ENCODE results near the gene FBXO42. TPM values are rescaled to one million over a fixed set of nuclear protein-coding genes. Genes with fewer than 3 reads are reported as not detected.
"Not testable (repeated sequence)": the region's sequence is repeated elsewhere in the genome, so short reads cannot be mapped to it uniquely, and the experiment has no call there.

FBXO42 gene
- total and polyA plus RNA-seq, 2 experiments from 2014 or later = 6.0 to 20.7 TPM

GRCh38 chr1:16217061-16217785, 135.1 kb downstream of the FBXO42 start:
- Histone ChIP-seq H3K27ac (ENCODE audit: low read depth) (no peak overlapping the region), H3K4me3 (peak overlapping the region; percentile 73), H2AFZ (peak overlapping the region; percentile 97), H3K36me3 (ENCODE audit: insufficient read depth) (no peaks in the 10 kb centered on the region), H3K27me3 (ENCODE audit: insufficient read depth) (peaks cover 8% of the 10 kb centered on the region), H3K4me1 (ENCODE audit: insufficient read depth) (peaks cover 20% of the 10 kb centered on the region), H3F3A (replicated peaks; ENCODE audit: low read depth) (peaks cover 4% of the 10 kb centered on the region; the same call in 1 of the 2 replicates), H4K20me1 (replicated peaks; ENCODE audit: insufficient read depth) (no peaks in the 10 kb centered on the region), H3K79me2 (replicated peaks; ENCODE audit: insufficient read depth) (peaks cover 1% of the 10 kb centered on the region; the same call in 1 of the 2 replicates), H3K4me2 (peak overlapping the region; percentile 94), H3K9me2 (ENCODE audit: insufficient read depth) (no peaks in the 10 kb centered on the region)
- peaks cover 21% of the 10 kb centered on the region for H3K27me3 Mint-ChIP-seq (ENCODE audit: insufficient read depth, low read depth, poor library complexity)
- peaks cover 13% of the 10 kb centered on the region for H3K4me1 Mint-ChIP-seq
- TF ChIP-seq POLR2AphosphoS5 (IDR thresholded peaks at IDR 0.05; ENCODE audit: low read depth) (peak; percentile 57), EZH2phosphoT487 (IDR thresholded peaks at IDR 0.05; ENCODE audit: unreplicated experiment) (no peak)
- H3K27ac Mint-ChIP-seq = no peak overlapping the region
- no peaks in the 10 kb centered on the region; the same call in 2 of the 3 replicates for H3K9me3 Mint-ChIP-seq
- no peaks in the 10 kb centered on the region for H3K36me3 Mint-ChIP-seq (ENCODE audit: low read depth)
- DNase-seq (ENCODE audit: low spot score) (peak; percentile 100), ATAC-seq (peak; percentile 76)
- peak overlapping the region; percentile 77 for H3K4me3 Mint-ChIP-seq

- Histone ChIP-seq H3K27ac (ENCODE audit: low read depth) (no peak overlapping the region), H3K4me2 (peak overlapping the region; percentile 94), H3K36me3 (ENCODE audit: insufficient read depth) (no peaks in the 10 kb centered on the region), H3K9me2 (ENCODE audit: insufficient read depth) (no peaks in the 10 kb centered on the region), H4K20me1 (replicated peaks; ENCODE audit: insufficient read depth) (no peaks in the 10 kb centered on the region), H3K4me1 (ENCODE audit: insufficient read depth) (peaks cover 31% of the 10 kb centered on the region), H3K27me3 (ENCODE audit: insufficient read depth) (peaks cover 8% of the 10 kb centered on the region), H3K4me3 (peak overlapping the region; percentile 73), H3F3A (replicated peaks; ENCODE audit: low read depth) (peaks cover 11% of the 10 kb centered on the region; the same call in 1 of the 2 replicates), H2AFZ (peak overlapping the region; percentile 97), H3K79me2 (replicated peaks; ENCODE audit: insufficient read depth) (peaks cover 12% of the 10 kb centered on the region)
- DNase-seq (ENCODE audit: low spot score) (peak; percentile 100), ATAC-seq (peak; percentile 70)
- H3K27me3 Mint-ChIP-seq (ENCODE audit: insufficient read depth, low read depth, poor library complexity) = peaks cover 23% of the 10 kb centered on the region
- no peak overlapping the region; the same call in 1 of the 2 replicates for H3K27ac Mint-ChIP-seq
- no peak for TF ChIP-seq REST (IDR thresholded peaks at IDR 0.05; ENCODE audit: unreplicated experiment)
- peak; percentile 37; the same call in 1 of the 2 replicates for TF ChIP-seq POLR2AphosphoS5 (IDR thresholded peaks at IDR 0.05; ENCODE audit: low read depth)
- peak; percentile 8 for TF ChIP-seq EZH2 (IDR thresholded peaks at IDR 0.05; ENCODE audit: low read depth, unreplicated experiment)
- H3K9me3 Mint-ChIP-seq = no peaks in the 10 kb centered on the region
- H3K36me3 Mint-ChIP-seq (ENCODE audit: low read depth) = no peaks in the 10 kb centered on the region
- H3K4me3 Mint-ChIP-seq = peak overlapping the region; percentile 77
- peaks cover 24% of the 10 kb centered on the region for H3K4me1 Mint-ChIP-seq
These were observed 136.2 kb downstream of the FBXO42 start for GRCh38 chr1:16215882-16216753.

- not testable (repeated sequence) for H3K9me2 ChIP-seq (ENCODE audit: insufficient read depth); H3K27ac ChIP-seq (ENCODE audit: low read depth); H3K4me2 ChIP-seq; DNase-seq (ENCODE audit: low spot score); H3K27me3 ChIP-seq (ENCODE audit: insufficient read depth); H3K36me3 ChIP-seq (ENCODE audit: insufficient read depth); H3K4me3 Mint-ChIP-seq; H3K27ac Mint-ChIP-seq; H4K20me1 ChIP-seq (replicated peaks; ENCODE audit: insufficient read depth); H3K9me3 Mint-ChIP-seq; ATAC-seq; H3K36me3 Mint-ChIP-seq (ENCODE audit: low read depth)
- Histone ChIP-seq H3K79me2 (replicated peaks; ENCODE audit: insufficient read depth) (peaks cover 20% of the 10 kb centered on the region), H3K4me3 (peak overlapping the region; percentile 73; the same call in 1 of the 2 replicates), H2AFZ (peak overlapping the region; percentile 90; the same call in 1 of the 2 replicates), H3K4me1 (ENCODE audit: insufficient read depth) (peaks cover 40% of the 10 kb centered on the region), H3F3A (replicated peaks; ENCODE audit: low read depth) (peaks cover 11% of the 10 kb centered on the region; the same call in 1 of the 2 replicates)
- Mint-ChIP-seq H3K4me1 (peaks cover 32% of the 10 kb centered on the region), H3K27me3 (ENCODE audit: insufficient read depth, low read depth, poor library complexity) (peaks cover 21% of the 10 kb centered on the region)
These were observed 137.0 kb downstream of the FBXO42 start for GRCh38 chr1:16215240-16215639.

- H3K27ac ChIP-seq (ENCODE audit: low read depth); DNase-seq (ENCODE audit: low spot score); H3K36me3 ChIP-seq (ENCODE audit: insufficient read depth); ATAC-seq; H3K27ac Mint-ChIP-seq; H3K36me3 Mint-ChIP-seq (ENCODE audit: low read depth); H3K9me2 ChIP-seq (ENCODE audit: insufficient read depth); H3K27me3 ChIP-seq (ENCODE audit: insufficient read depth); H4K20me1 ChIP-seq (replicated peaks; ENCODE audit: insufficient read depth); H3K9me3 Mint-ChIP-seq; H2AFZ ChIP-seq: not testable (repeated sequence)
- Histone ChIP-seq H3K4me1 (ENCODE audit: insufficient read depth) (peaks cover 47% of the 10 kb centered on the region), H3K79me2 (replicated peaks; ENCODE audit: insufficient read depth) (peaks cover 30% of the 10 kb centered on the region), H3F3A (replicated peaks; ENCODE audit: low read depth) (peaks cover 11% of the 10 kb centered on the region; the same call in 1 of the 2 replicates), H3K4me3 (peak overlapping the region; percentile 70; the same call in 1 of the 2 replicates), H3K4me2 (peak overlapping the region; percentile 94)
- 0 out of 3 replicates have a peak overlapping the region, but pooled peaks have one; percentile 81 for H3K4me3 Mint-ChIP-seq
- H3K4me1 Mint-ChIP-seq = peaks cover 42% of the 10 kb centered on the region
- H3K27me3 Mint-ChIP-seq (ENCODE audit: insufficient read depth, low read depth, poor library complexity) = peaks cover 25% of the 10 kb centered on the region
These were observed 138.7 kb downstream of the FBXO42 start for GRCh38 chr1:16213544-16213943.
